ENCODE measurements around the gene IL17RE.

Gene IL17RE

GRCh38 chr3:9861201-9861600 is 41.4 kb upstream of the IL17RE start:
- TF ChIP-seq CTCF (IDR thresholded peaks at IDR 0.05; ENCODE audit: low read depth, low read length) (no peak), EZH2phosphoT487 (IDR thresholded peaks at IDR 0.05; ENCODE audit: low read depth) (no peak)
- no peak overlapping the region for H2AFZ ChIP-seq (ENCODE audit: low read depth, low read length)

GRCh38 chr3:9861626-9862130 is 41.0 kb upstream of the IL17RE start:
- Histone ChIP-seq H4K20me1 (ENCODE audit: insufficient read depth, low read length) (no peaks in the 10 kb centered on the region), H3K27ac (ENCODE audit: low read length) (no peak overlapping the region), H3K9ac (ENCODE audit: low read length) (no peak overlapping the region), H3K79me2 (ENCODE audit: low read length) (no peaks in the 10 kb centered on the region), H3K27me3 (ENCODE audit: low read depth, low read length) (no peaks in the 10 kb centered on the region), H3K36me3 (replicated peaks; ENCODE audit: low read depth, low read length) (no peaks in the 10 kb centered on the region), H3K4me3 (ENCODE audit: low read length) (no peak overlapping the region), H3K9me3 (ENCODE audit: insufficient read depth, low read length) (no peaks in the 10 kb centered on the region), H2AFZ (ENCODE audit: low read depth, low read length) (no peak overlapping the region), H3K4me1 (ENCODE audit: low read length) (no peaks in the 10 kb centered on the region), H3K4me2 (ENCODE audit: low read length) (no peak overlapping the region)
- TF ChIP-seq CTCF (IDR thresholded peaks at IDR 0.05; ENCODE audit: low read depth, low read length) (no peak), EZH2phosphoT487 (IDR thresholded peaks at IDR 0.05; ENCODE audit: low read depth) (no peak)

More at GRCh38 chr3:9861201-9861600, 41.4 kb upstream of the IL17RE start:
- Histone ChIP-seq H3K9me3 (ENCODE audit: insufficient read depth, low read length) (no peaks in the 10 kb centered on the region), H3K27me3 (ENCODE audit: low read depth, low read length) (no peaks in the 10 kb centered on the region), H3K4me3 (ENCODE audit: low read length) (no peak overlapping the region), H4K20me1 (ENCODE audit: insufficient read depth, low read length) (no peaks in the 10 kb centered on the region), H3K27ac (ENCODE audit: low read length) (no peak overlapping the region), H3K4me2 (ENCODE audit: low read length) (no peak overlapping the region), H3K9ac (ENCODE audit: low read length) (no peak overlapping the region), H3K79me2 (ENCODE audit: low read length) (no peaks in the 10 kb centered on the region), H3K36me3 (replicated peaks; ENCODE audit: low read depth, low read length) (no peaks in the 10 kb centered on the region), H3K4me1 (ENCODE audit: low read length) (no peaks in the 10 kb centered on the region)

- Histone ChIP-seq H4K20me1 (ENCODE audit: insufficient read depth, low read length) (no peaks in the 10 kb centered on the region), H3K27me3 (ENCODE audit: low read depth, low read length) (no peaks in the 10 kb centered on the region), H3K4me2 (ENCODE audit: low read length) (no peak overlapping the region), H3K4me1 (ENCODE audit: low read length) (no peaks in the 10 kb centered on the region), H3K27ac (ENCODE audit: low read length) (no peak overlapping the region), H3K9ac (ENCODE audit: low read length) (no peak overlapping the region), H3K36me3 (replicated peaks; ENCODE audit: low read depth, low read length) (no peaks in the 10 kb centered on the region), H3K79me2 (ENCODE audit: low read length) (no peaks in the 10 kb centered on the region), H3K4me3 (ENCODE audit: low read length) (no peak overlapping the region), H2AFZ (ENCODE audit: low read depth, low read length) (no peak overlapping the region), H3K9me3 (ENCODE audit: insufficient read depth, low read length) (no peaks in the 10 kb centered on the region)
- no peak for TF ChIP-seq EZH2phosphoT487 (IDR thresholded peaks at IDR 0.05; ENCODE audit: low read depth)
- TF ChIP-seq CTCF (IDR thresholded peaks at IDR 0.05; ENCODE audit: low read depth, low read length): no peak
Measured at GRCh38 chr3:9862391-9863057, 40.1 kb upstream of the IL17RE start.

GRCh38 chr3:9863058-9863772 is 39.4 kb upstream of the IL17RE start:
- Histone ChIP-seq H2AFZ (ENCODE audit: low read depth, low read length) (no peak overlapping the region), H3K9me3 (ENCODE audit: insufficient read depth, low read length) (no peaks in the 10 kb centered on the region), H3K79me2 (ENCODE audit: low read length) (no peaks in the 10 kb centered on the region), H3K4me3 (ENCODE audit: low read length) (no peak overlapping the region), H3K27me3 (ENCODE audit: low read depth, low read length) (no peaks in the 10 kb centered on the region), H3K4me1 (ENCODE audit: low read length) (no peaks in the 10 kb centered on the region), H4K20me1 (ENCODE audit: insufficient read depth, low read length) (no peaks in the 10 kb centered on the region), H3K9ac (ENCODE audit: low read length) (no peak overlapping the region), H3K4me2 (ENCODE audit: low read length) (no peak overlapping the region), H3K27ac (ENCODE audit: low read length) (no peak overlapping the region), H3K36me3 (replicated peaks; ENCODE audit: low read depth, low read length) (no peaks in the 10 kb centered on the region)
- TF ChIP-seq EZH2phosphoT487 (IDR thresholded peaks at IDR 0.05; ENCODE audit: low read depth) (no peak), CTCF (IDR thresholded peaks at IDR 0.05; ENCODE audit: low read depth, low read length) (no peak)

Data from OCI-LY3 (cell line).